ENCODE measurements around the gene LRP11. TPM values are rescaled to one million over a fixed set of nuclear protein-coding genes. Genes with fewer than 3 reads are reported as not detected.

LRP11 gene
- total and polyA plus RNA-seq, 2 of the 13 experiments (the other 11 are each of a cell fraction or from before 2014, with no cell fraction given), result 32.4 to 48.9 TPM

DNA sequence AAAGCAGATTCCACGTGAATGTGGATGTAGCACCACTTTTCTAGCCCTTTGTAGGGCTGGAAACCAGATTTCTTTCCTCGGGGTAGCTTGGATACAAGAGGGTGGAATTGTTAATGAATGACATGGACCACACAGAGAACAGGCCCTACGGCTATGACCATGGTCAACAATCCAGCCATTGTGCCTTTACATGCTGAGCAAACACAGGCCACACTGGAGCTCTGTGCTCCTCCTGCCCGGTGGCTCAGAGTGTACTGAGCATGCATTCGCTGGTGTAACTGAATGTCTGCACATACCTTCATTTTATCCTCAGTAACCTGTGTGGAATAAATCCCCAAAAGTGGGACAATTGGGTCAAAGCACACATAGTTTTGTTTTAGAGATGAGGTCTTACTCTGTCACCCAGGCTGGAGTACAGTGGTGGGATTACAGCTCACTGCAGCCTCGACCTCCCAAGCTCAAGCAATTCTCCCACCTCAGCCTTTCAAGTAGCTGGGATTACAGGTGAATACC, 32.8 kb downstream of the LRP11 start (continued):
- TF ChIP-seq ZNF644 (CRISPR knock-in tag; IDR thresholded peaks at IDR 0.05; ENCODE audit: low read depth) (peak; percentile 99), IRF1 (CRISPR knock-in tag; IDR thresholded peaks at IDR 0.05; ENCODE audit: low read depth) (no peak), XRCC5 (optimal IDR thresholded peaks at IDR 0.05; ENCODE audit: low read length) (peak; percentile 69), SALL1 (CRISPR knock-in tag; IDR thresholded peaks at IDR 0.05) (peak; percentile 93), ZNF260 (CRISPR knock-in tag; IDR thresholded peaks at IDR 0.05; ENCODE audit: borderline replicate concordance, low read depth) (no peak), ETV5 (CRISPR knock-in tag; IDR thresholded peaks at IDR 0.05; ENCODE audit: borderline replicate concordance) (peak; percentile 15; the same call in 1 of the 2 replicates), ZNF331 (CRISPR knock-in tag; IDR thresholded peaks at IDR 0.05) (peak; percentile 75), ZNF556 (CRISPR knock-in tag; IDR thresholded peaks at IDR 0.05; ENCODE audit: borderline replicate concordance) (peak; percentile 77), ZNF839 (CRISPR knock-in tag; IDR thresholded peaks at IDR 0.05; ENCODE audit: borderline replicate concordance) (0 out of 2 replicates have a peak, but pooled peaks have one; percentile 45), SALL2 (CRISPR knock-in tag; IDR thresholded peaks at IDR 0.05) (0 out of 2 replicates have a peak, but pooled peaks have one; percentile 65), SPEN (CRISPR knock-in tag; IDR thresholded peaks at IDR 0.05; ENCODE audit: low read depth) (peak; percentile 62), HNRNPH1 (optimal IDR thresholded peaks at IDR 0.05; ENCODE audit: low read depth, low read length) (no peak), ZBTB38 (CRISPR knock-in tag; IDR thresholded peaks at IDR 0.05) (peak; percentile 51; the same call in 1 of the 2 replicates), ZNF280D (CRISPR knock-in tag; IDR thresholded peaks at IDR 0.05) (peak; percentile 93)
- TF ChIP-seq, protein P1, sequence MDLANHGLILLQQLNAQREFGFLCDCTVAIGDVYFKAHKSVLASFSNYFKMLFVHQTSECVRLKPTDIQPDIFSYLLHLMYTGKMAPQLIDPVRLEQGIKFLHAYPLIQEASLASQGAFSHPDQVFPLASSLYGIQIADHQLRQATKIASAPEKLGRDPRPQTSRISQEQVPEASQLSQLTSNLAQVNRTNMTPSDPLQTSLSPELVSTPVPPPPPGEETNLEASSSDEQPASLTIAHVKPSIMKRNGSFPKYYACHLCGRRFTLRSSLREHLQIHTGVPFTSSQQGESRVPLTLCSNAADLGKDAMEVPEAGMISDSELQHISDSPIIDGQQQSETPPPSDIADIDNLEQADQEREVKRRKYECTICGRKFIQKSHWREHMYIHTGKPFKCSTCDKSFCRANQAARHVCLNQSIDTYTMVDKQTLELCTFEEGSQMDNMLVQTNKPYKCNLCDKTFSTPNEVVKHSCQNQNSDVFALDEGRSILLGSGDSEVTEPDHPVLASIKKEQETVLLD (CRISPR knock-in tag; IDR thresholded peaks at IDR 0.05; ENCODE audit: low read depth), result 0 out of 2 replicates have a peak, but pooled peaks have one; percentile 32
- TF ChIP-seq, protein P2, sequence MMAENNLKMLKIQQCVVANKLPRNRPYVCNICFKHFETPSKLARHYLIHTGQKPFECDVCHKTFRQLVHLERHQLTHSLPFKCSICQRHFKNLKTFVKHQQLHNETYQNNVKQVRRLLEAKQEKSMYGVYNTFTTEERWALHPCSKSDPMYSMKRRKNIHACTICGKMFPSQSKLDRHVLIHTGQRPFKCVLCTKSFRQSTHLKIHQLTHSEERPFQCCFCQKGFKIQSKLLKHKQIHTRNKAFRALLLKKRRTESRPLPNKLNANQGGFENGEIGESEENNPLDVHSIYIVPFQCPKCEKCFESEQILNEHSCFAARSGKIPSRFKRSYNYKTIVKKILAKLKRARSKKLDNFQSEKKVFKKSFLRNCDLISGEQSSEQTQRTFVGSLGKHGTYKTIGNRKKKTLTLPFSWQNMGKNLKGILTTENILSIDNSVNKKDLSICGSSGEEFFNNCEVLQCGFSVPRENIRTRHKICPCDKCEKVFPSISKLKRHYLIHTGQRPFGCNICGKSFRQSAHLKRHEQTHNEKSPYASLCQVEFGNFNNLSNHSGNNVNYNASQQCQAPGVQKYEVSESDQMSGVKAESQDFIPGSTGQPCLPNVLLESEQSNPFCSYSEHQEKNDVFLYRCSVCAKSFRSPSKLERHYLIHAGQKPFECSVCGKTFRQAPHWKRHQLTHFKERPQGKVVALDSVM (CRISPR knock-in tag; IDR thresholded peaks at IDR 0.05), result 0 out of 2 replicates have a peak, but pooled peaks have one; percentile 22
- TF ChIP-seq, protein P3, sequence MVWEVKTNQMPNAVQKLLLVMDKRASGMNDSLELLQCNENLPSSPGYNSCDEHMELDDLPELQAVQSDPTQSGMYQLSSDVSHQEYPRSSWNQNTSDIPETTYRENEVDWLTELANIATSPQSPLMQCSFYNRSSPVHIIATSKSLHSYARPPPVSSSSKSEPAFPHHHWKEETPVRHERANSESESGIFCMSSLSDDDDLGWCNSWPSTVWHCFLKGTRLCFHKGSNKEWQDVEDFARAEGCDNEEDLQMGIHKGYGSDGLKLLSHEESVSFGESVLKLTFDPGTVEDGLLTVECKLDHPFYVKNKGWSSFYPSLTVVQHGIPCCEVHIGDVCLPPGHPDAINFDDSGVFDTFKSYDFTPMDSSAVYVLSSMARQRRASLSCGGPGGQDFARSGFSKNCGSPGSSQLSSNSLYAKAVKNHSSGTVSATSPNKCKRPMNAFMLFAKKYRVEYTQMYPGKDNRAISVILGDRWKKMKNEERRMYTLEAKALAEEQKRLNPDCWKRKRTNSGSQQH (CRISPR knock-in tag; IDR thresholded peaks at IDR 0.05; ENCODE audit: low read depth), result 0 out of 2 replicates have a peak, but pooled peaks have one; percentile 56
- TF ChIP-seq, protein P4, sequence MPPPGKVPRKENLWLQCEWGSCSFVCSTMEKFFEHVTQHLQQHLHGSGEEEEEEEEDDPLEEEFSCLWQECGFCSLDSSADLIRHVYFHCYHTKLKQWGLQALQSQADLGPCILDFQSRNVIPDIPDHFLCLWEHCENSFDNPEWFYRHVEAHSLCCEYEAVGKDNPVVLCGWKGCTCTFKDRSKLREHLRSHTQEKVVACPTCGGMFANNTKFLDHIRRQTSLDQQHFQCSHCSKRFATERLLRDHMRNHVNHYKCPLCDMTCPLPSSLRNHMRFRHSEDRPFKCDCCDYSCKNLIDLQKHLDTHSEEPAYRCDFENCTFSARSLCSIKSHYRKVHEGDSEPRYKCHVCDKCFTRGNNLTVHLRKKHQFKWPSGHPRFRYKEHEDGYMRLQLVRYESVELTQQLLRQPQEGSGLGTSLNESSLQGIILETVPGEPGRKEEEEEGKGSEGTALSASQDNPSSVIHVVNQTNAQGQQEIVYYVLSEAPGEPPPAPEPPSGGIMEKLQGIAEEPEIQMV (CRISPR knock-in tag; IDR thresholded peaks at IDR 0.05; ENCODE audit: low read depth), result peak; percentile 100
